ENCODE data around the gene EIF2B4. TPM values are rescaled to one million over a fixed set of nuclear protein-coding genes. Genes with fewer than 3 reads are reported as not detected.

EIF2B4 gene
- total and polyA plus RNA-seq, 9 of the 15 experiments (the other 6 are each of a cell fraction or from before 2014, with no cell fraction given), result 29.7 to 80.3 (median 58.9) TPM

GRCh38 chr2:27407798-27408491 is 37.8 kb upstream of the EIF2B4 start:
- Histone ChIP-seq H3K4me1 (replicated peaks in 1 of 2; ENCODE audit: control insufficient read depth in 2 of 2, insufficient read depth in 2 of 2, low read length in 2 of 2) (peaks cover 6 to 23% of the 10 kb centered on the region in 2 experiments; a peak in 4 of 5 replicates), H3K79me2 (ENCODE audit: control insufficient read depth, insufficient read depth, low read length) (peaks cover 64% of the 10 kb centered on the region), H3K4me2 (ENCODE audit: insufficient read depth, low read length) (peak overlapping the region; percentile 88), H3K9me1 (ENCODE audit: control insufficient read depth, insufficient read depth, low read length) (no peaks in the 10 kb centered on the region), H3K4me3 (peak overlapping the region; percentile 99), H2AFZ (ENCODE audit: low read depth, low read length) (no peak overlapping the region), H3K27ac (ENCODE audit: extremely low read depth, low read depth, low read length) (peak overlapping the region; percentile 93; the same call in 2 of the 3 replicates), H3K9ac (ENCODE audit: insufficient read depth in 1 of 2, low read depth in 2 of 2, low read length in 2 of 2) (peak overlapping the region; percentile 88 to 90), H3K27me3 (ENCODE audit: control insufficient read depth in 2 of 2, insufficient read depth in 2 of 2, low read length in 2 of 2) (no peaks in the 10 kb centered on the region), H3K9me3 (replicated peaks; ENCODE audit: control insufficient read depth, insufficient read depth, low read depth, low read length) (no peaks in the 10 kb centered on the region), H3K36me3 (ENCODE audit: control insufficient read depth, insufficient read depth, low read length) (peaks cover 38% of the 10 kb centered on the region; the same call in 2 of the 3 replicates), H4K20me1 (replicated peaks; ENCODE audit: control insufficient read depth, insufficient read depth, low read length) (no peaks in the 10 kb centered on the region)
- no TSS peak for BruUV-seq (replicated peaks)
- in situ Hi-C loops (cut with MboI) (no loop called here), intact Hi-C loops (cut with micrococcal nuclease) (loop anchor here (1.0 to 5.0 kb wide), 3 partner anchors 21 to 275 kb away; partner anchors contain the start of gene ZNF512)
- WGBS (ENCODE audit: insufficient coverage, low coverage, missing lambda C conversion rate), result 28% methylated on average over 12 of the region's 16 CpGs
- ChIA-PET CTCF (ENCODE audit: low intra/inter-chr PET ratio) (interaction anchor here (0.8 to 3.0 kb wide), 4 partner anchors 20 to 276 kb away, joined by 3 to 35 read pairs (median 4); partner anchors contain the start of gene NRBP1), POLR2A (interaction anchor here (0.7 to 5.0 kb wide), 4 partner anchors 13 to 58 kb away, joined by 3 to 46 read pairs (median 3); partner anchors contain the start of gene NRBP1)
- peak; percentile 46 to 73 (median 52) for DNase-seq (ENCODE audit: extremely low read depth in 1 of 4, low spot score in 3 of 4)
- FAIRE-seq, result peak; percentile 76
- ATAC-seq, result peak; percentile 36
- no peak for TF ChIP-seq ZNF24 (IDR thresholded peaks at IDR 0.05)
- no peak for TF ChIP-seq ZNF518B (CRISPR knock-in tag; IDR thresholded peaks at IDR 0.05)
- no peak for TF ChIP-seq CCAR2 (IDR thresholded peaks at IDR 0.05; ENCODE audit: low read depth, low read length)
- TF ChIP-seq ZNF79 (CRISPR knock-in tag; IDR thresholded peaks at IDR 0.05; ENCODE audit: low read depth), result no peak
- no peak for TF ChIP-seq POLR2AphosphoS2 (IDR thresholded peaks at IDR 0.05; ENCODE audit: low read length)
- peak in 1 of 2 experiments; percentile 93; a peak in 2 of 4 replicates for TF ChIP-seq MLLT1 (IDR thresholded peaks at IDR 0.05)
- TF ChIP-seq CXXC5 (CRISPR knock-in tag; IDR thresholded peaks at IDR 0.05), result no peak
- TF ChIP-seq ZNF449 (CRISPR knock-in tag; IDR thresholded peaks at IDR 0.05), result no peak
- no peak for TF ChIP-seq CC2D1A (IDR thresholded peaks at IDR 0.05)
- TF ChIP-seq ZNF436 (CRISPR knock-in tag; IDR thresholded peaks at IDR 0.05), result no peak
- TF ChIP-seq ZBTB7A (IDR thresholded peaks at IDR 0.05; ENCODE audit: borderline replicate concordance, control insufficient read depth, low read depth, low read length), result peak; percentile 52; the same call in 1 of the 2 replicates

Measured in K562 (cell line).